GM19025 (cell line): ENCODE measurements around the gene YIF1A.
"Not testable (repeated sequence)": the region's sequence is repeated elsewhere in the genome, so short reads cannot be mapped to it uniquely, and the experiment has no call there.

Source experiments
- ATAC-seq: cut with Tn5 transposase; IDR thresholded peaks from one replicate; pipeline ENCODE4 v1.9.1; 2021; ENCODE audit warnings: mild to moderate bottlenecking, low read depth, moderate library complexity; ENCODE audit not compliant: unreplicated experiment

Gene YIF1A

GRCh38 chr11:66326261-66327111, 37.5 kb upstream of the YIF1A start:
- no peak for ATAC-seq

- no peak for ATAC-seq
Measured at GRCh38 chr11:66325263-66325671, 36.3 kb upstream of the YIF1A start.

- no peak for ATAC-seq
Measured at GRCh38 chr11:66324664-66325063, 35.7 kb upstream of the YIF1A start.

GRCh38 chr11:66323684-66324083, 34.7 kb upstream of the YIF1A start:
- ATAC-seq, result no peak

GRCh38 chr11:66322732-66323427, 33.9 kb upstream of the YIF1A start:
- ATAC-seq, result no peak

- ATAC-seq, result no peak
Measured at GRCh38 chr11:66321606-66322005, 32.7 kb upstream of the YIF1A start.

- ATAC-seq, result not testable (repeated sequence)
Measured at GRCh38 chr11:66320748-66321147, 31.8 kb upstream of the YIF1A start.

- ATAC-seq, result not testable (repeated sequence)
Measured at GRCh38 chr11:66320289-66320688, 31.3 kb upstream of the YIF1A start.

- no peak for ATAC-seq
Measured at GRCh38 chr11:66318600-66318970, 29.6 kb upstream of the YIF1A start.

GRCh38 chr11:66317723-66318599, 29.0 kb upstream of the YIF1A start:
- ATAC-seq, result no peak

GRCh38 chr11:66317322-66317722, 28.4 kb upstream of the YIF1A start:
- ATAC-seq, result no peak

- no peak for ATAC-seq
Measured at GRCh38 chr11:66316849-66317251, 27.9 kb upstream of the YIF1A start, which contains the start of gene CD248. Gene CD248, minus strand, starts transcription at chr11:66317044. Its CDS starts 17 bp downstream, at chr11:66317027.

- no peak for ATAC-seq
Measured at GRCh38 chr11:66315921-66316811, 27.2 kb upstream of the YIF1A start.

- no peak for ATAC-seq
Measured at GRCh38 chr11:66315498-66315885, 26.5 kb upstream of the YIF1A start.

GRCh38 chr11:66314561-66315497, 25.9 kb upstream of the YIF1A start:
- no peak for ATAC-seq

GRCh38 chr11:66314186-66314501, 25.2 kb upstream of the YIF1A start:
- ATAC-seq, result no peak

GRCh38 chr11:66313321-66314185, 24.6 kb upstream of the YIF1A start:
- ATAC-seq, result no peak
